Choroid plexus epithelial cell (primary cell): ENCODE data around the gene MANF.

Experiments used
- DNase-seq: peaks from one replicate; pipeline ENCODE4 v3.0.0-alpha.2; 2010; ENCODE audit warnings: low read depth
- H3K4me3 ChIP-seq: 2 replicates; pipeline ENCODE4 v1.5.1; 2011; ENCODE audit warnings: low read depth, mild to moderate bottlenecking, control low read depth, low read length, moderate library complexity
- TF ChIP-seq, protein P1 (sequence below): conservative IDR thresholded peaks from 2 replicates; pipeline ENCODE4 v1.5.1; 2011; ENCODE audit warnings: low read depth, mild to moderate bottlenecking, control low read depth, inconsistent platforms, low read length, moderate library complexity

The MANF gene

DNA sequence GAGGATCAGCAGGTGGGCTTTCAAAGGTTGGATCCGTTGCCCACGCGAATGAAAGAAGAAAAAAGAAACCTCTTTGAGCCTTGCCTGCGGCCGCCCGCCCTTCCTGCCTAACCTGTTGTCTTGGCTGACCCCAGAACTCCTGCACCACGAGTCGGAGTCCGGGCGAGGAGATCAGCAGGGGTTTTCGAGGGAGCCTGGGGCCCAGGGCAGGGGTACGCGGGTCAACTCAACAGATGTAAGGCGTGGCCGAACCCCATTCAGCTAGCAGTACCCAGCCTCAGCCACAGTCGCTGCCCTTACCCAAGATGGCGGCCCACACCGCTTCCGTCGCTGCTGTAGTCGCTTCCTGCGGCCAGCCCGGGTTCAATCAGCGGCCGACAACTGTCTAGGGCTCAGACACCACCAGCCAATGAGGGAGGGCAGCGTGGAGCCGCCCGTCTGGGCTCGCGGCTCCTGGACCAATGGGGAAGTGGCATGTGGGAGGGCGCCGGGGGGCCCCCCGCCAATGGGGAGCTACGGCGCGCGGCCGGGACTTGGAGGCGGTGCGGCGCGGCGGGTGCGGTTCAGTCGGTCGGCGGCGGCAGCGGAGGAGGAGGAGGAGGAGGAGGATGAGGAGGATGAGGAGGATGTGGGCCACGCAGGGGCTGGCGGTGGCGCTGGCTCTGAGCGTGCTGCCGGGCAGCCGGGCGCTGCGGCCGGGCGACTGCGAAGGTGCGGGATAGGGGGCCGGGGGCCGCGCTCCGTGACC is at the start of gene MANF:
TSS of gene MANF (plus strand) at position 566 of the 748 bp plus-strand sequence. CDS start at position 618, 52 bp downstream.
- DNase-seq: peak; percentile 99
- H3K4me3 ChIP-seq: peak within 1 kb of the TSS; percentile 99
- TF ChIP-seq, protein P1, sequence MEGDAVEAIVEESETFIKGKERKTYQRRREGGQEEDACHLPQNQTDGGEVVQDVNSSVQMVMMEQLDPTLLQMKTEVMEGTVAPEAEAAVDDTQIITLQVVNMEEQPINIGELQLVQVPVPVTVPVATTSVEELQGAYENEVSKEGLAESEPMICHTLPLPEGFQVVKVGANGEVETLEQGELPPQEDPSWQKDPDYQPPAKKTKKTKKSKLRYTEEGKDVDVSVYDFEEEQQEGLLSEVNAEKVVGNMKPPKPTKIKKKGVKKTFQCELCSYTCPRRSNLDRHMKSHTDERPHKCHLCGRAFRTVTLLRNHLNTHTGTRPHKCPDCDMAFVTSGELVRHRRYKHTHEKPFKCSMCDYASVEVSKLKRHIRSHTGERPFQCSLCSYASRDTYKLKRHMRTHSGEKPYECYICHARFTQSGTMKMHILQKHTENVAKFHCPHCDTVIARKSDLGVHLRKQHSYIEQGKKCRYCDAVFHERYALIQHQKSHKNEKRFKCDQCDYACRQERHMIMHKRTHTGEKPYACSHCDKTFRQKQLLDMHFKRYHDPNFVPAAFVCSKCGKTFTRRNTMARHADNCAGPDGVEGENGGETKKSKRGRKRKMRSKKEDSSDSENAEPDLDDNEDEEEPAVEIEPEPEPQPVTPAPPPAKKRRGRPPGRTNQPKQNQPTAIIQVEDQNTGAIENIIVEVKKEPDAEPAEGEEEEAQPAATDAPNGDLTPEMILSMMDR: no peak

DNA sequence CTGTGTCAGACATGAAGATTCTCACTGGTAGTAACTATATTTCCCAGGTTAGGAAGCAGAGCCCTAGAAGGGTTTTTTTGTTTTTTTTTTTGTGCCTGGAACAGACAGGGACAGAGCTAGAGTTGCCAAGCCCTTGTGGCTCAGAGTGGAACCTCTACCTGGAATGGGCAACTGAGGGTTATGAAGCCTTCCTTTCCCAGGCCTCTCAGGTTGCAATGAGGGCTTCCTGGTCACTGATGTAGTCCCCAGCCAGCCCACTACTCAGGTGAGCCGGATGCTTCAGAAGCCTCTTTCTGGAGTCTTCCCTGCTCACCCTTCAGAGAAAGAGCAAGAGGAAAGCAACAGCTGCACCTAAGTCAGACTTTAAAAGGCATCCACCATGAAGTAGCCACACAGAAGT is 48.8 kb upstream of the MANF start:
- no peak for DNase-seq
- H3K4me3 ChIP-seq: no peak overlapping the region
- TF ChIP-seq, protein P1: no peak

DNA sequence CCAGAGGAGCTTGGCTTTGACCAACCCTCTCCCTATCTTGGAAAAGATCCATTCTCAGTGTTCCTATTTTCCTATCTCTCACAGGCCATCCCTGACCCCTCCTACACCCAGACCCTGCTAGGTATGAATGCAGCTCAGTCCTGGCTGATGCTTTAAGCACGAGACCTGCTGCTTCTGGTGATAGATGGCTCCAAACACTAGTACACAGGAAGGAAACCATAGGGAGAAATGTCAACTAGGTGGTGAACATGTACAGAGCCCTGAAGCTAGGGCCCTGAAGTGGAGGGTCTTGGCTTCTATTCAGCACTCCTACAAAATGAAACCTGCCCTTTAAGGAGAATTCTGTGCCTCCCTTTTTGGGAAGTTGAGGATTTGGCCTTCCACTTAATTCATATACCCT is 47.4 kb upstream of the MANF start:
- TF ChIP-seq, protein P1: no peak
- H3K4me3 ChIP-seq: no peak overlapping the region
- no peak for DNase-seq

DNA sequence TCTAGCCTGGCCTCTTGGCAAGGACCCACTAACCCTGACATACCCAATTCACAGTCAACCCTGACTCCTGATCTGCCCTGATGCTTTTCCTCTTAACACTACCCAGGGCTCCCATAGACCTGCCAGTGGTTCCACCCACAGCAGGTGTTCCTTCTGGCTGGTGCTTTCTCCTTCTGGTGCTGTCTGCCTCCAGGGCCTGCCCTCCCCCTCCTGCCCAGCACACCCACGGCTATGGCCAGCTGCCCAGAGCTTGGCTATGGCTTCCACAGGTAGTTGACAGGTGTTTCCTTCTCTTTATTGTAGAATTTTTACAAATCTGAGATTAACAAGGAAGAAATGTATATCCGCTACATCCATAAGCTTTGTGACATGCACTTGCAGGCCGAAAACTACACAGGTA is 46.5 kb upstream of the MANF start:
- no peak overlapping the region for H3K4me3 ChIP-seq
- TF ChIP-seq, protein P1: no peak
- no peak for DNase-seq

DNA sequence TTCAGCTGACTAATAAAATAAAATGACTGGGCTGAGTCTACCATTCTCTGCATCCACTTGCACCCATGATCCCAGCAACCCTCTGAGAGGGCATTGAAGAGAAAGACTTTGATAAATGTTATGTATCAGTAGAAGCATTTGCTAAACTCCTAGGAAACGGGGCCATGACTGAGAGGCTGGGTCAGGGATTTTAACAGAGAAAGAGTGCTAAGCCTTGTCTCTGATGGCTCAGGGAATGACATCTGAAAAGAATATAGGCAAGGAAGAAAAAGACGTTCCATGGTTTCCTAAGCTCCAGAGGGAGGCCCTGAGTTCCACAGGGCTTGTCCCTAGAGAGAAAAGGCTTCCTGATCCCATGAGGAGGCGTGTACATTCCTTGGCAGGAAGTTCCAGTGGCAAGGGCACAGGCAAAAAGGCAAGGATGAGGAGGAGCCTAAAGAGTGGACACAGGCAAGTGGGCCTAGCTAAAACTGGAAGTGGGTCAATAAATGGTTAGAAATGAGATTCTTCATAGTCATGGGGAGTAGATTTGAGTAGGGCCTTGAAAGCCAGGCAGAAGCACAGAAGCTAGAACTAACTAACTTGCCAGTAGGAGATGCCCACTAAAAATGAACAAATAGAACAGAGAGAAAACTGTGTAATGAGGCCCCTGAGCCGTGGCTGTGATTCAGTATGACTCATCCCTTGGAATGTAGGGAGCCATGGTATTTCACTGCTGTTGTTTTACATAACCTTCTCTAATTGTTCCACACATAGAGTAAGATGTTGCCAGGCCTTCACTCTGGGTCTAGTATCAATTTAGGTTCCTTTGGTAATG is 44.9 kb upstream of the MANF start:
- no peak overlapping the region for H3K4me3 ChIP-seq
- TF ChIP-seq, protein P1: no peak
- DNase-seq: peak; percentile 96

DNA sequence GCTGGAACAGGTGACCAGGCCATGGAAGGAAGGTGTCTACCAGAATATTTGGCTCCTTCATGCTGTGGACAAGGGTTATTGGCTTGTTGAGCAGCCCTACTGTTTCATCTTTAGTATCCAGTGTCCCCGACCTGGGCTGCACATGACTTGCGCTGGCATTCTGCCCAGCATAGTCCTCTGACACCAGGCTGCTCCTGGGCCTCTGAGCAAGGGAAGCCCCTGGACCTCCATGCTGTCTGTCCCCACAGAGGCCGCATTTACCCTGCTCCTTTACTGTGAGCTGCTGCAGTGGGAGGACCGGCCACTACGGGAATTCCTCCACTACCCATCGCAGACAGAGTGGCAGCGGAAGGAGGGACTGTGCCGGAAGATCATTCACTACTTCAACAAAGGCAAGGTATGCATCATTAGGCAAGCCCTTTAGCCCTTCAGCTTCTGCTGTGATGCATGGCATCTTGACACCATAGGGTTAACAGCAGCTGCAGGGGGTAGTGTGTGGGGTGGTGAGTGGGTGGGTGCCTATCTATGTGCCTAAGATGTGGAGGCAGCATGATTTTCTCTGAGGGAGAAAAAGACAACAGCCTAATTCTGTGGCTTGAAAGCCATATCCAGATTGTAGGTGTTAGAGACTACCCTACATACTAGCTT is 44.0 kb upstream of the MANF start:
- DNase-seq: peak; percentile 57
- TF ChIP-seq, protein P1: no peak
- H3K4me3 ChIP-seq: no peak overlapping the region
